HCT116 (cell line): Measurements from ENCODE around the gene TSPEAR. TPM values are rescaled to one million over a fixed set of nuclear protein-coding genes. Genes with fewer than 3 reads are reported as not detected.

ENCODE experiments used
- ATAC-seq: fragments of 200-7000 bp; cut with Tn5 transposase; 2 replicates; pipeline ENCODE4 v1.9.1; 2020; ENCODE audit warnings: mild to moderate bottlenecking, moderate library complexity
- BruUV-seq: library from RNA; stranded (reverse); fragments of 400-500 nt; replicated peaks from 2 replicates; lab custom pipeline; 2021; lab: Mats Ljungman, UMichigan
- CTCF ChIA-PET: fragments of 300-600 bp; sonication (Branson Sonifier 250); formaldehyde crosslinking; loops from one replicate; lab custom pipeline; 2021; ENCODE audit warnings: antibody characterized with exemption; lab: Charles Lee
- POLR2A ChIA-PET: fragments of 300-600, 350-600 bp; sonication (Branson Sonifier 250); formaldehyde crosslinking; loops from one replicate; lab custom pipeline; 2021; ENCODE audit warnings: antibody characterized with exemption; lab: Charles Lee
- RAD21 ChIA-PET, 2 experiments: fragments of 300-600 bp; sonication (Branson Sonifier 250); formaldehyde crosslinking; loops; one replicate each; lab custom pipeline; 2023; ENCODE audit warnings: low total read pairs in 2 of 2; ENCODE audit not compliant: uncharacterized antibody in 2 of 2, unreplicated experiment in 2 of 2, low non-redundant PET in 1 of 2; lab: Charles Lee
- DNase-seq: peaks from one replicate; pipeline ENCODE4 v3.0.0-alpha.2; 2010; ENCODE audit warnings: low read depth, low spot score
- H2AFZ ChIP-seq: fragments of 200-600 bp; shearing (Covaris generic), sonication (generic); 2 replicates; pipeline ENCODE4 v1.6.1; 2017; ENCODE audit warnings: low read depth, mixed run types, mixed read lengths, antibody characterized with exemption, low read length; ENCODE audit not compliant: poor library complexity, severe bottlenecking
- H3K27ac ChIP-seq: 2 replicates; pipeline ENCODE4 v1.5.1; 2012; ENCODE audit warnings: low read depth, low read length
- H3K27me3 ChIP-seq: fragments of 200-600 bp; sonication (generic); 2 replicates; pipeline ENCODE4 v1.6.1; 2016; ENCODE audit warnings: mixed run types, low read length, mixed read lengths; ENCODE audit not compliant: insufficient read depth
- H3K36me3 ChIP-seq, 2 experiments: fragments of 200-500 bp in 1 of 2; fragments of 200-600 bp in 1 of 2; sonication (Bioruptor generic) in 1 of 2; sonication (generic) in 1 of 2; 2 replicates each; pipeline versions ENCODE4 v1.5.1 to v1.6.1; 2014 to 2016; ENCODE audit warnings: low read length in 2 of 2, inconsistent platforms in 1 of 2, mixed read lengths in 1 of 2, mixed run types in 1 of 2; ENCODE audit not compliant: insufficient read depth in 2 of 2, control insufficient read depth in 1 of 2
- H3K4me1 ChIP-seq, 2 experiments: fragments of 200-600 bp in 1 of 2; sonication (generic) in 1 of 2; 2 replicates each; pipeline versions ENCODE4 v1.5.1 to v1.6.1; 2012 to 2017; ENCODE audit warnings: low read length in 2 of 2, inconsistent platforms in 1 of 2, mild to moderate bottlenecking in 1 of 2, mixed read lengths in 1 of 2, mixed run types in 1 of 2, moderate library complexity in 1 of 2; ENCODE audit not compliant: insufficient read depth in 2 of 2, control insufficient read depth in 1 of 2
- H3K4me2 ChIP-seq: fragments of 200-600 bp; sonication (generic); 2 replicates; pipeline ENCODE4 v1.6.1; 2017; ENCODE audit warnings: mixed run types, low read length, mixed read lengths
- H3K4me3 ChIP-seq, 2 experiments: fragments of 200-600 bp in 1 of 2; sonication (generic) in 1 of 2; replicated peaks in 1 of 2; 2 replicates each; pipeline ENCODE4 v1.5.1; 2011 to 2016; ENCODE audit warnings: low read length in 2 of 2, control low read depth in 1 of 2, low read depth in 1 of 2, mild to moderate bottlenecking in 1 of 2, mixed read lengths in 1 of 2, mixed run types in 1 of 2
- H3K79me2 ChIP-seq: fragments of 200-600 bp; sonication (generic); 2 replicates; pipeline ENCODE4 v1.6.1; 2017; ENCODE audit warnings: mild to moderate bottlenecking, mixed run types, low read length, moderate library complexity, mixed read lengths; ENCODE audit not compliant: insufficient read depth
- H3K9ac ChIP-seq: fragments of 200-600 bp; sonication (generic); 2 replicates; pipeline ENCODE4 v1.6.1; 2016; ENCODE audit warnings: low read length, mixed read lengths
- H3K9me2 ChIP-seq: fragments of 200-600 bp; sonication (generic), shearing (Covaris generic); 2 replicates; pipeline ENCODE4 v1.6.1; 2017; ENCODE audit warnings: mixed run types, mild to moderate bottlenecking, moderate library complexity; ENCODE audit not compliant: insufficient read depth
- H3K9me3 ChIP-seq, 2 experiments: fragments of 200-500 bp in 1 of 2; fragments of 200-600 bp in 1 of 2; sonication (Bioruptor generic) in 1 of 2; sonication (generic) in 1 of 2; 2 replicates each; pipeline ENCODE4 v1.6.1; 2014 to 2017; ENCODE audit warnings: low read length in 2 of 2, mixed read lengths in 2 of 2, inconsistent platforms in 1 of 2, low read depth in 1 of 2, mild to moderate bottlenecking in 1 of 2, mixed run types in 1 of 2, moderate library complexity in 1 of 2; ENCODE audit not compliant: control insufficient read depth in 1 of 2, insufficient read depth in 1 of 2
- H4K20me1 ChIP-seq: fragments of 200-600 bp; sonication (generic), shearing (Covaris generic); 2 replicates; pipeline ENCODE4 v1.6.1; 2017; ENCODE audit warnings: mixed run types, mild to moderate bottlenecking, moderate library complexity; ENCODE audit not compliant: insufficient read depth
- ATF3 ChIP-seq: IDR thresholded peaks from 2 replicates; pipeline ENCODE4 v1.6.1; 2012
- CBX3 ChIP-seq: IDR thresholded peaks from 2 replicates; pipeline ENCODE4 v1.6.1; 2012; ENCODE audit warnings: low read depth
- CEBPB ChIP-seq: IDR thresholded peaks from 2 replicates; pipeline ENCODE4 v1.6.1; 2012; ENCODE audit warnings: low read depth
- CTCF ChIP-seq, 3 experiments: fragments of 200-600 bp in 1 of 3; sonication (generic) in 1 of 3; IDR thresholded peaks in 2 of 3; conservative IDR thresholded peaks in 1 of 3; 2 replicates each; pipeline ENCODE4 v1.5.1; 2012 to 2017; ENCODE audit warnings: low read depth in 2 of 3, low read length in 2 of 3, antibody characterized with exemption in 1 of 3, borderline replicate concordance in 1 of 3, control low read depth in 1 of 3, mild to moderate bottlenecking in 1 of 3, mixed read lengths in 1 of 3, mixed run types in 1 of 3, moderate library complexity in 1 of 3; ENCODE audit not compliant: insufficient read depth in 1 of 3
- EGR1 ChIP-seq: IDR thresholded peaks from 2 replicates; pipeline ENCODE4 v1.6.1; 2012; ENCODE audit warnings: low read depth
- EZH2 ChIP-seq: fragments of 200-600 bp; sonication (generic); IDR thresholded peaks from 2 replicates; pipeline ENCODE4 v1.6.1; 2017; ENCODE audit warnings: antibody characterized with exemption, mixed run types
- EZH2phosphoT487 ChIP-seq: fragments of 200-600 bp; IDR thresholded peaks from 2 replicates; pipeline ENCODE4 v1.6.1; 2018; ENCODE audit warnings: antibody characterized with exemption, borderline replicate concordance
- FOSL1 ChIP-seq: IDR thresholded peaks from 2 replicates; pipeline ENCODE4 v1.6.1; 2012; ENCODE audit warnings: low read depth
- JUND ChIP-seq: IDR thresholded peaks from 2 replicates; pipeline ENCODE4 v1.6.1; 2012
- POLR2A ChIP-seq: IDR thresholded peaks from 2 replicates; pipeline ENCODE4 v1.7.0; 2011; ENCODE audit warnings: borderline replicate concordance; ENCODE audit not compliant: insufficient read depth, insufficient read length; ENCODE audit errors: extremely low read depth
- RAD21 ChIP-seq: IDR thresholded peaks from 2 replicates; pipeline ENCODE4 v1.6.1; 2012; ENCODE audit warnings: low read depth, mild to moderate bottlenecking
- REST ChIP-seq: IDR thresholded peaks from 2 replicates; pipeline ENCODE4 v1.6.1; 2012; ENCODE audit warnings: low read depth
- SIN3A ChIP-seq: IDR thresholded peaks from 2 replicates; pipeline ENCODE4 v1.6.1; 2012; ENCODE audit warnings: low read depth
- SP1 ChIP-seq: IDR thresholded peaks from 2 replicates; pipeline ENCODE4 v1.6.1; 2012; ENCODE audit warnings: low read depth
- SRF ChIP-seq: IDR thresholded peaks from 2 replicates; pipeline ENCODE4 v1.6.1; 2012; ENCODE audit warnings: low read depth
- YY1 ChIP-seq: IDR thresholded peaks from 2 replicates; pipeline ENCODE4 v1.6.1; 2011; ENCODE audit warnings: low read length, low read depth, moderate library complexity, mild to moderate bottlenecking; ENCODE audit not compliant: insufficient replicate concordance; ENCODE audit errors: extremely low read depth
- ZBTB33 ChIP-seq: IDR thresholded peaks from 2 replicates; pipeline ENCODE4 v1.6.1; 2011; ENCODE audit warnings: mild to moderate bottlenecking, low read length, moderate library complexity; ENCODE audit not compliant: insufficient replicate concordance; ENCODE audit errors: extremely low read depth
- ZFX ChIP-seq: fragments of 450-650 bp; IDR thresholded peaks from 2 replicates; pipeline ENCODE4 v1.6.1; 2017
- ZNF274 ChIP-seq: fragments of 200-500 bp; sonication (Bioruptor generic); IDR thresholded peaks from 2 replicates; pipeline ENCODE4 v1.6.1; 2014; ENCODE audit warnings: mild to moderate bottlenecking, low read depth, low read length, inconsistent platforms
- intact Hi-C: fragments of 100-400 bp; cut with micrococcal nuclease; formaldehyde crosslinking; loops from 2 replicates; pipeline ENCODE4 v1.10.0; 2022
- total RNA-seq: library from RNA; stranded (reverse); gene quantifications from one replicate; pipeline ENCODE4 v1.2.1, GENCODE V29; 2021; ENCODE audit not compliant: unreplicated experiment
- TF ChIP-seq, protein P1 (sequence below): IDR thresholded peaks from 2 replicates; pipeline ENCODE4 v1.6.1; 2012

TSPEAR gene
- total RNA-seq, 1 experiment from 2014 or later, result not detected

DNA sequence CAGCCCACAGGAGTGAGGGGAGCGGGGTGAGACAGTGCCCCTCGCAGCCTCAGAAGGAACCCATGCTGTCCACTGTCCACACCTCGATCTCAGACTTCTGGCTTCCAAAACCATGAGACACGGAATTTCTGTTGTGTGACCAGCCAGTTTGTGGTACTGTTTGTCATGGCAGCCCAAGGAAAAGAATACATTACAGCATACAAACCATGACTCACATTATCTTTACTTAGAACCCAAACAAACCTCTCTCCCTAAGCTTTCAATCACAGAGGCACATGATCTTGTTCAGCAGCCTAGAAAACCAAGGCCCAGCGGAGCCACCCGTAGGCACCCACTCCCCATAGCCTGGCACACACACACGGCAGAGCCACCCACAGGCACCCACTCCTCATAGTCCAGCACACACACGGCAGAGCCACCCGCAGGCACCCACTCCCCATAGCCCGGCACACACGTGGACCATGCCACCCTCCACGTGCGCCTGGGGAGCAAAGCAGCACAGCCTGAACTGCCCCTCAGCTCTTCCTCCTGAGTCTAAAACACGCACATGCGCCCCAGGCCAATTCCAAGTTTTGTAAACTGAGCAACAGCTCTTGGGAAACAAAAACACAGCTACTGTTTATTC lies 138.3 kb downstream of the TSPEAR start:
- no peak for DNase-seq
- ChIA-PET CTCF (no interaction called here), POLR2A (no interaction called here), RAD21 (no interaction called here)
- H3K27ac ChIP-seq, result no peak overlapping the region
- H3K27me3 ChIP-seq, result peaks cover 6% of the 10 kb centered on the region; the same call in 1 of the 2 replicates
- intact Hi-C loops, result no loop called here
- no peak overlapping the region for H3K9ac ChIP-seq
- no peak overlapping the region for H3K4me2 ChIP-seq
- peaks cover 0 to 3% of the 10 kb centered on the region in 2 experiments; a peak in 1 of 4 replicates for H3K4me1 ChIP-seq
- peaks cover 0 to 4% of the 10 kb centered on the region in 2 experiments; a peak in 2 of 4 replicates for H3K9me3 ChIP-seq
- no peaks in the 10 kb centered on the region for H3K9me2 ChIP-seq
- no peak overlapping the region for H2AFZ ChIP-seq
- TF ChIP-seq ZNF274 (no peak), POLR2A (no peak), SRF (no peak), CTCF (IDR thresholded peaks at IDR 0.05 in 2 of 3, conservative IDR thresholded peaks at IDR 0.05 in 1 of 3; ENCODE audit: borderline replicate concordance in 1 of 3, insufficient read depth in 1 of 3, low read depth in 2 of 3, low read length in 2 of 3) (no peak), YY1 (no peak), EZH2 (no peak), RAD21 (no peak), ZBTB33 (no peak), REST (no peak), ZFX (no peak), SP1 (no peak), SIN3A (no peak), JUND (no peak), EGR1 (no peak), CEBPB (no peak), CBX3 (no peak), ATF3 (no peak), EZH2phosphoT487 (no peak), FOSL1 (no peak)
- TF ChIP-seq, protein P1, sequence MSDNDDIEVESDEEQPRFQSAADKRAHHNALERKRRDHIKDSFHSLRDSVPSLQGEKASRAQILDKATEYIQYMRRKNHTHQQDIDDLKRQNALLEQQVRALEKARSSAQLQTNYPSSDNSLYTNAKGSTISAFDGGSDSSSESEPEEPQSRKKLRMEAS, result no peak
- no TSS peak for BruUV-seq
- H4K20me1 ChIP-seq, result no peaks in the 10 kb centered on the region
- H3K79me2 ChIP-seq, result no peaks in the 10 kb centered on the region
- H3K4me3 ChIP-seq, result no peak overlapping the region
- no peak for ATAC-seq
- no peaks in the 10 kb centered on the region for H3K36me3 ChIP-seq
